ENCODE measurements around the gene MTF2.

GRCh38 chr1:93078986-93079654 is at the start of gene MTF2:
- TF ChIP-seq CTCF (IDR thresholded peaks at IDR 0.05) (peak in 1 of 5 experiments; percentile 20), POLR2A (IDR thresholded peaks at IDR 0.05) (peak; percentile 68 to 69), EP300 (IDR thresholded peaks at IDR 0.05) (peak in 1 of 2 donors; percentile 97)

All from tibial nerve (tissue), 4 donors.